ENCODE measurements around the gene NPC1L1.

- no peak for TF ChIP-seq ZNF138 (tag by site-specific recombination; IDR thresholded peaks at IDR 0.05; ENCODE audit: borderline replicate concordance)
- no peak for TF ChIP-seq CTCF (tag by site-specific recombination; IDR thresholded peaks at IDR 0.05)
- TF ChIP-seq ZNF266 (tag by site-specific recombination; IDR thresholded peaks at IDR 0.05; ENCODE audit: low read depth): no peak
- TF ChIP-seq SP2 (tag by site-specific recombination; IDR thresholded peaks at IDR 0.05): no peak
Observed at GRCh38 chr7:44564606-44565005, 23.5 kb upstream of the NPC1L1 start.

Data from HEK293 (cell line).